Middle frontal gyrus (tissue), 1 donor: ENCODE results near the gene CNKSR1.
A peak's percentile ranks its signal among the peaks of the same experiment; 100 is the strongest.

Experiments used
- DNase-seq: peaks from one replicate; pipeline ENCODE4 v3.0.0-alpha.2; 2015; ENCODE audit warnings: low spot score; ENCODE audit errors: extremely low spot score

CNKSR1 gene, protein sequence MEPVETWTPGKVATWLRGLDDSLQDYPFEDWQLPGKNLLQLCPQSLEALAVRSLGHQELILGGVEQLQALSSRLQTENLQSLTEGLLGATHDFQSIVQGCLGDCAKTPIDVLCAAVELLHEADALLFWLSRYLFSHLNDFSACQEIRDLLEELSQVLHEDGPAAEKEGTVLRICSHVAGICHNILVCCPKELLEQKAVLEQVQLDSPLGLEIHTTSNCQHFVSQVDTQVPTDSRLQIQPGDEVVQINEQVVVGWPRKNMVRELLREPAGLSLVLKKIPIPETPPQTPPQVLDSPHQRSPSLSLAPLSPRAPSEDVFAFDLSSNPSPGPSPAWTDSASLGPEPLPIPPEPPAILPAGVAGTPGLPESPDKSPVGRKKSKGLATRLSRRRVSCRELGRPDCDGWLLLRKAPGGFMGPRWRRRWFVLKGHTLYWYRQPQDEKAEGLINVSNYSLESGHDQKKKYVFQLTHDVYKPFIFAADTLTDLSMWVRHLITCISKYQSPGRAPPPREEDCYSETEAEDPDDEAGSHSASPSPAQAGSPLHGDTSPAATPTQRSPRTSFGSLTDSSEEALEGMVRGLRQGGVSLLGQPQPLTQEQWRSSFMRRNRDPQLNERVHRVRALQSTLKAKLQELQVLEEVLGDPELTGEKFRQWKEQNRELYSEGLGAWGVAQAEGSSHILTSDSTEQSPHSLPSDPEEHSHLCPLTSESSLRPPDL

DNA sequence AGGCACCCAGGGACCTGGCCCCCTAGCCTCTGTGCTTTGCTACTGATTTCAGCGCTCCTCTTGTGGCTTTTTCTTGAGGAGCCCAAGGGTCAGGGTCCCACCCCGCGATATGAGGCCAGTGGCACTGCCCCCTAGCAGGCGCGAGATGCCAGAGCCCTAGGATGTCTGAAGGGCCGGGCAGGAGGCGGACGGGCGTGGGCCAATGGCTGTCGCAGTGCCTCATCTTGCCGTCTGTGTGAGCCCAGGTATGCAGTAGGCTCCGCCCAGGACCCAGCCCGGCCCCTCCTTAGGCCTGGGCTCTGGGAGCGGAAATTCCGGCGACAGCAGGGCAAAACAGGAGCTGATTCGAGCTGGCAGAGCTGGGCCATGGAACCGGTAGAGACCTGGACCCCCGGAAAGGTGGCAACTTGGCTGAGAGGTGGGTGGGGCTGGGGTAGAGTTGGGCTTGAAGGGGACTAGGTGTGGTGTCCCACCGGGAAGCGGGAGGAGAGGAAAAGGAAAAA lies at the start of gene CNKSR1:
CNKSR1 (plus strand) TSS at position 310 of the 503 bp plus-strand sequence; CDS start at position 367, 57 bp downstream.
- no peak for DNase-seq

DNA sequence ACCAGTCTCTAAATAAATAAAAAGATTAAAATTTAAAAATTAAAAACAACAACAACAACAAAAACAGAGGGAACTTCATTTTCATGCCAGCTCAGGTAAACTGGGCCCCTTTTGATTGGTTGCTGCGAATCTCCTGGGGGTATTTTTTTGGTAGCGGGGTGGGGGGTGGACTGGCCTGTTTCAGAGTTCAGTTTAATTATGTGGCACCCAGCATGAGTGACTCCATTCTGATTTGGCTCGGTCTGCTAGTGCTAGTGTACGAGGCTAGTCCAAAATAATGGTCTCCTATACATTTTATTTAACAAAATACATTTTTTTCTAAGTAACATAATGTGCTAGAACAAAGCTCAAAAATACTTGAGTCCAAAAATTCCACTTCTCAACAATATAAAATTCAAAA lies 47.5 kb upstream of the CNKSR1 start:
- DNase-seq, result no peak

DNA sequence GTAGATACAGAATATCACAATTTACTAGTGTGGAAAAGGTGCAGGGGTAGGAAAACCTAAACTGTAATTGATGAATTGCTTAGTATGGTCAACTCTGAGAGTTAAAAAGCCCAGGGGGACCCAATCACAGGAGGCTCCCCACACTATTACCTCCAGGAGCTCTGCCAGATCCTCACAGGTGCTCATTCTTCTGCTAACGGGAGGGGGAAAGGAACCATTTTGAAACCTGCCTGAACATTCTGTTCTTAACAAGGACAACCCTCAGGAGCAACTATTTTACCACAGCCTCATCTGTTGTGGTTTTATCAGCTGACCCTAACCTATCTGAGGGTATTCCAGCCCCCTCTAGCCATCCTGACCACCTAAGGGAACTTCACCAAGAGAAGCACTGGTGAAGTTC lies 46.6 kb upstream of the CNKSR1 start:
- no peak for DNase-seq

DNA sequence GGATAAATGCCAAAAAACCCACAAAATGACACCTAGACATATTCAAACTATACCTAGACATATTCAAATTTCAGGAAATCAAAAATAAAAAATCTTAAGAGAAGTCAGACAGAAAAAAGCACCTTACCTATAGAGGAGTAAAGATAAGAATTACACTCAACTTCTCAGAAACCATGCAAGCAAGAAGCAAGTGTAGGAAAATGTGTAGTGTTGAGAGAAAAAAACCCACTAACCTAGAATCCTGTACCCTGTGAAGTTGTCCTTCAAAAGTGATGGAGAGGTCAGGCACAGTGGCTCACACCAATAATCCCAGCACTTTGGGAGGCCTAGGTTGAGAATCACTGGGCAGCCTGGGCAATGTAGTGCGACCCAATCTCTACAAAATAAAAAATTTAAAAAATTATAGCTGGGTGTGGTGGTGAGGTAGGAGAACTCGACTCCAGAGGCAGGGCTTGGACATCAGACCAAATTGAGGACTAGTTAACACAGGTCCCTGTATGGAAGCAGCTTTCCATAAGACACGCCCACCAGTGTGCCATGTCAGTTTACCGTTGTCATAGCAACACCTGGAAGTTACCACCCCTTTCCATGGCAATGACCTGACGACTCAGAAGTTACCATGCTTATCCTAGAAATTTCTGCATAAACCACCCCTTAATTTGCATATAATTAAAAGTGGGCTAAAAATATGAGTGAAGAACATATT lies 45.0 kb upstream of the CNKSR1 start:
- no peak for DNase-seq

DNA sequence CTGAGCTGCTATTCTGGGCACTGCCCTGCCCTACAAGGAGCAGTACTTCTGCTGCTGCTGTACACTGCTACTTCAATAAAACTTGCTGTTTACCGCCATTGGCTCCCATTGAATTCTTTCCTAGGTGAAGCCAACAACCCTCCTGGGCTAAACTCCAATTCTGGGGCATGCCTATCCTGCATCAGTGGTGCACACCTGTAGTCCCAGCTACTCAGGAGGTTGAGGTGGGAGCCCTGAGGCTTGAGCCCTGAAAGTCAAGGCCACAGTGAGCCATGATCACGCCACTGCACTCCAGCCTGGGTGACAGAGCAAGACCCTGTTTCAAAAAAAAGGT lies 44.5 kb upstream of the CNKSR1 start:
- no peak for DNase-seq

DNA sequence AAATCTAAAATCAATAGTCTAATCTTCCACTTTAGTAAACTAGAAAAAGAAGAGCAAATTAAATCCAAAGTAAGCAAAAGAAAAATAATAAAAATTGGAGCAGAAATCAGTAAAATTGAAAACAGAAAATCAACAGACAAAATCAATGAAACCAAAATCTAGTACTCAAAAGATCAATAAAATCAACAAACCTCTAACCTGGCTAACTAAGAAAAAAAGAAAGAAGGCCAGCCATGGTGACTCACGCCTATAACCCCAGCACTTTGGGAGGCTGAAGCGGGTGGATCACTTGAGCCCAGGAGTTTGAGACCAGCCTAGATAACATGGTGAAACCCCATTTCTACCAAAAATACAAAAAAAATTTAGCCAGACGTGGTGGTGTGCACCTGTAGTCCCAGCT lies 42.8 kb upstream of the CNKSR1 start:
- DNase-seq, result no peak

DNA sequence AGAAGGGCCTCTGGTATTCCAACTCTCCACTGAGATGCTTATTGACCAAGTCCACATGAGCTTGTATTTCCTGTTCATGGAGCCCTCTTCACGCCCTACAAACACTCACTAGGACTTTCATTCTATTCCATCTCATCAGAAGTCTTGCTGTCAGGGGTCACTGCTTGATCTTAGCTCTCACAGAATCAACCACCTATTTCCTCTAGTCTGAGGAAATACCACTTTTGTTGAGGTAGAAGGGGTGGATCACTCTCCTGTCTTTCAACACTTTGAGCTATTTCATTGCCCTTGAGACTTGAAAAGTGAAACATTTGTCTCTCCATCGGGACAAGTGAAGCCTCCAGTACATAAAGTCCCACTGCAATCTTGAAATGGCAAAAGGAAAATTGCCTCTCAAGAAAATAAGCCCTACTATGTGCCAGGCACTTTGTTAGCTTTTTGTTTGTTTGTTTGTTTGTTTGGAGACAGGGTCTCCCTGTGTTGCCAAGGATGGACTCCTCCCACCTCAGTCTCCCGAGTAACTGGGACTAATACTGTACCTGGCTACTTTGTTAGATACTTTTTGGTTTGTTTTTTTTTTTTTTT lies 38.2 kb upstream of the CNKSR1 start:
- DNase-seq, result no peak

DNA sequence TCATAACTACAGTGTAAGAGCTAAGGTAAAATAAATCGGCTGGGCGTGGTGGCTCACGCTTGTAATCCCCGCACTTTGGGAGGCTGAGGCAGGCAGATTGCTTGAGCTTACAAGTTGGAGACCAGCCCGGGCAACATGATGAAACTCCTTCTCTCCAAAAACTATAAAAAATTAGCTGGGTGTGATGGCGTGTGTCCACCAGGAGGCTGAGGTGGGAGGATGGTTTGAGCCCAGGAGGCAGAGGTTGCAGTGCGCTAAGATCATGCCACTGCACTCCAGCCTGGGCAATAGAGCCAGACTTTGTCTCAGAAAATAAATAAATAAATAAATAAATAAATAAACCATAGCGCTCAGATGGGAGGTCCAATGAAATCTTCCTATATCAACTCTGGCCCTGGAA lies 35.1 kb upstream of the CNKSR1 start:
- DNase-seq, result no peak

DNA sequence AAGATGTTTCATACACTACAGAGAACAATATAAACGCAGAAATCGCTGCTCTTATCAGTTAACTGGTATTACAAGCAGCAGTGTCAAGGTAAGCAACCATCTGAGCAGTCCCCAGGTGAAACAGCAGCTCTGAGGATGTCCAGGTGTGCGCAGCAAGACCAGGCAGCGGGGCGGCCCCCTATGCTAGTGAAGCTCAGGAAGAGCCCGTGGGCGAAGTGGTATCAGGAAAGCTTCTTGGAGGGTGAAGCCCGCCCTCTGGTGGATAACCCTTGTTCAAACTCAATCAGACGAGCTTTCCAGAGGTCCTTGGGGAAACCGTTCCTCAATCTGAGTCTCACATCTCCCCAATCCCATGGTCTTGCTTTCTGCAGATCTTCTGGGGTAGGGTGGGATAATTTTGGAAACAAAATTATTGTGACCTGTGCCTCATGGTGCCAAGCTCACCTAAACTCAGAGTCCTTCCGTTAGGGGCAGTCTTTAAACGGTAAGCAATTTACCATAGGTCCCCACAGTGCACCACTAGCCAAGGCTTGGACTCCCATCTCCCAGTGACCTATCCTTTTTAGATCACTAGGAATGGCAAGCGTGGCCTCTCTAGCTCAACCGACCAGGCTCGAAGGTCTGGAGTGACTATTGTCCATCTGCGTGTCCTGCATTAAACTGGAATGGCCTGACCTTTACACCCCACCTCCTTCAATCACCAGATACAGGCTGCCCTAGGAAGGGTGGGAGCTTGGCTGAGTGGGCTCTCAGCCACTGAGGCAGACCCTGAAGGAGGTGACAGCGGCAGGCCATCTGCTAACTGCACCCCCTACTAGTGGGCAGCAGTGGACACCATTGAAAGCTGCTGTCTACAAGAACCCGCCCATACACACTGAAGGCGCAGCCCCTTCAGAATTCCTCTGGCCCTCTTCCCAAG lies 32.0 kb upstream of the CNKSR1 start:
- peak; percentile 67 for DNase-seq

DNA sequence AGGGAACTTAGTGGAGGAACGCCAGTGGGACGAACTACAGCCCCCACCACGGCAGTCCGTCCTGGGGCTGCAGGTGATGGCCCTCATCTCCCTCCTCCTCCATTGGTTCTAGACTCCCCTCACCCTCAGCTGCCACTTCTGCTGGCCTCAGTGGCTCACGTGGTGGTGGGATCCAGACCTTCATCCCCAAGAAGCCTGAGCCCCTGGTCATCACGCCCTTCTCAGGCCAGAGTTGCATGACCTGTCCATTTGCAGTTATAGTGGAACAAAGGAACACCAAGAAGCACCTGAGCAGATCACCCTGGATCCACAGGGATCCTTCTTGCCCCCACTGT lies 31.4 kb upstream of the CNKSR1 start:
- no peak for DNase-seq

DNA sequence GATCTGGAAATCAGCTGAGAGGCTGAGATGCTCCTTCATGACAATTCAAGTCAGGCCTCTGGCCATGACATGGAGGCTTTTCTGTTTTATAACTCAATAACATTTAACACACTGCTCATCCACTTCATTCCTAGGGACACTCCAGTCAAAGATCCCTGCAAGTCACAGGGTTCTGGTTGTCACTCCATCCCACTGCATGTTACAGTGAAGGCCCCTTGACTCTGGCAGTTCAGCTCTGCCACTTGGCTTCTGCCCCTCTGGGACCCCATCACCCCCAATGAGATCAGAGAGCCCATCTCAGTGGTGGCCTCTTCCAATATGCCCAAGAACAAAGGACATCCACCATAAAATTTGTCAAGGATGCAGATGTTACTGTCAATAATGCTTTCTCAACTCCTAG lies 28.4 kb upstream of the CNKSR1 start:
- DNase-seq, result no peak

DNA sequence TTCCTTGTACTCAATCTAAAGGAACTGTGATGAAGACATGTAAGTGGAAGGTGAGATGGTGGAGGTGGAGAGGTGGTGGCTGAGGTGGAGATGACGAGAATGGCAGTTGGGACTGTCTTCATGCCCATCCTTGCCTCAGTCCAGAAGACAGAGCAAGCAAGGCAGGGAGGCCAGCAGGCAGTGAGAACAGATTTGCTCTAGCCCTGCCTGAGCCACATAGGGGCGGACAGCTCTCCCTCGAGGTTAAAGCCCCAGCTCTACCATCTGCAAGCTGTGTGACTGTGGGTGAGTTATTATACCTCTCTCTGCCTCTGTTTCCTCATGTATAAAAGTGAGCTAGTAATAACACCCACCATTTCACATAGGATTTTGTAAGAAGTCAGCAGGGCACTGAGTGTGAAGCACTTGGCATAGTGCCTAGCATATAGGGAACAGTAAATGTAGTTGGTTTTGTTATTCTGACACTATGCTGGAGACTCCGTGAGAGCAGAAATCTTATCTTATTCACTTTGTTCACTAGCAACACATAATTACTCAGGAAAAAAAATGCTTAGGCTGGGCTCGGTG lies 23.2 kb upstream of the CNKSR1 start:
- no peak for DNase-seq

DNA sequence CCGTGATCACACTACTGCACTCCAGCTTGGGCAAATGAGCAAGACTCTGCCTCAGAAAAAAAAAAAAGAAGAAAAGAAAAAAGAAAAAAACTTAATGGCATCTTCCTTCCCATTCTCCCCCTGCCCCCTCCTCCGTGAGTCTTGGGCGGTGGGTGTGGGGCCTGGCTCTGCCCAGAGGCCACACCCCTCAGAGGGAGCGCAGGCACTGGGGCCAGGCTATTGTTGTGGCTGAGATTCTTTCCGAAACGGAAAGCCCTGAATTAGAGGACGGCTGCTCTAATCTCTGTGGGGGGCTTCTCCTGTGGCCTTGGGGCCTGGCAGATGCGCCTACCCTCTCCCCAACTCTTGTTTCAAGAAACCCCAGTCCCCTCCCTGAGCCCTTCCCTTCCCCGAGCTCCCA lies 22.5 kb upstream of the CNKSR1 start:
- DNase-seq, result no peak

DNA sequence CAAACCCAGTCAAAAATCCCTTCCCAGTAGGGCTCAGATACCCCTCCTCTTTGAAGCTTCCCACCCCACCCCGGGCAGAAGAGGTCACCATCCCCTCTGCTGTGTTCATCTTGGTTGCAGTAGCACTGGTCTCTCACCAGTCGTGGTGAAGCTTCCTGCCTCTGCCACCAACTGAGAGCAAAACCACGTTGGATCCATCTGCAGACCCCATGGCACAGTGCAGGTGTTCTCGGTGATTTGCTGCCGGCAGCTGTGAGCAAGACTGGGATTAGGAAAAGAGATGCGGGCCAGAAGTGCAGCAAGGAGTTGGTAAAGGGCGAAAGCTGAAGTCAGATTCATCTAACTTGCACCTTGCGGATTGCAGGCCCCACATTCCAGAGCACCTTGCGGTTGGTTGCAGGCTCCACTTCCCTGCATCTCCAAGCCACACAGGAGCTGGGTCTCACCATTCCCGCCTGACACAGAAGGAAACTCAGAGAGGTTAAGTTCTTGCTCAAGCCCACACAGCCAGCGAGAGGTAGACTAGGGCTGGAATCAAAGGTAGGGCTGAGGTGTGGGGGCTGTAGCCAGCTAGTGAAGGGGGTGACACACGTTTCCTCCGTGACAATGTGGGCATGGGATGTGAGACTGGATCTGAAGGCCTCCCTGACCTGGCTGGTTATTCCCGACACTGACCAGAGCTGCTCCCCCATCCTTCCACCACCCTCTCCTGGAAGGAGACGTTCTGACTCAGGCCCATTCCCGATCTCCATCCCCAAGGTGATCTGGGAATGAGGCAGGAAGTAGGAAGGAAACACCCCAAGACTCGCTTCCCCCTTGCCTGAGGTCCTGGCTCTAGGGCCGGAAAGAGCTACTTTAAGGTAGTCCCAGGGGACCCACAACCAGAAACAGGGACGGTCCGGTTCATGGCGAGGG lies 21.7 kb upstream of the CNKSR1 start:
- DNase-seq, result no peak

DNA sequence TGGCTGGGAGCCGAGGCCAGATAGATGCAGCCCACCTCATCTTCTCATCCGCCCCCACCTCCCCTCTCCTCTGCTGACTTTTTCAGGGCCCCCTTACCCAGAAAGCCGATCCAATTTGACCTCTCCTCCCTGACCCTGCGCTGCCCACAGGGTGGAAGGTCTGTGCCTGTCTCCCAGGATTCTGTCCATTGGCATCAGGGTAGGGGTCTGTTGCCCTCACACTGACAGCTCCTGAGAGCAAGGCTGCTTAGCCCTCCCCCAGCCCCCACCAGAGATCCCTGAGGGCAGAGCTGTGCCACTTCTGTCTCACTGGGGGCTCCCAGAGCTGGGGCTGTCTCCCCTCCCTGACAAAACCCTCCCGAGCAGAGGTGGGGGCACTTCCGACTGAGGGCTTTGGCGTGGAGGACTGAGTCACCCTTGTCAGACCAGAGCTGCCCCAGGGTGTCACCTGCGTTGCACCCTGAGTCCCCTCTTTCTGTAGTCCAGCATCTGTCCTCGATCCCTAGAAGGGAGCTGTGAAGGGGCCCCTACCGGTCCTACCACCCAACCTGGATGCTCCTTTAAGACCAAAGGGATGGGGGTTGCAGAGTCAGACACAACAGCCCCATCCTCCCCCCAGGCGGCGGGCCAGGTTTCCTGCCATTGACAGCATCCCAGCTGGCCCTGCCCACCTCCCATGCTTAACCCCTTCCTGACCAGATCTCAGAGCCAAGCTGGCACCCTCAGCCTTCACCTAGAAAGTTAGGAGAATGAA lies 20.8 kb upstream of the CNKSR1 start:
- DNase-seq, result no peak

DNA sequence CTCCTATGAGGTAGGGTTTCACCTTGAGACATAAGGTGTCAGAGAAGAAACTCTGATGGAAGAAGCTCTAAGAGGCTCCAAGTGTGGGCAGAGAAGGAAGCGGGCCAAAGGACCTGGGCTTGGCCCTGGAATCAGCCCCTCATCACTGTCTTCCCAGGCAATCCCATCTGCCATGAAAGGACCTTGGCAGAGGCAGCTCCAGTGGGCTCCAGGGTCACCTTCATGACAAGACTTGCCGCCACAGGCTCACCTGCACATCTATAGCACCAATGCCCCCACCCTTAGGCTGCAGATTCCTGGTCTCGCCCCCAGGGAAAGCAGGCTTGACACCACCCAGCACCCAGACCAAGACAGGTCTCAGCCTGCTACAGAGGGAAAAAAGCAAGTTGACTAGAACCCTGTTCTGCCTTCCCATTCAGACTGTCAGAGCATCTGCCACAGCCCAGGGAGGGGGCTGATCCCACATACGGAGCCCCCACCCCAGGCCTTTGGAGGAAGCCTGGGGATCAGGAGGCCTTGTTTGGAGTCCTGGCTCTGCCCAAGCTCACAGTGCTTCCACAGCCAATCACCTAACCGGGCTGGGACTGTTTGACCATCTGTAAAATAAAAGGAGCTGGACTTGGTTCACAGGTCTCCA lies 18.9 kb upstream of the CNKSR1 start:
- DNase-seq, result no peak

DNA sequence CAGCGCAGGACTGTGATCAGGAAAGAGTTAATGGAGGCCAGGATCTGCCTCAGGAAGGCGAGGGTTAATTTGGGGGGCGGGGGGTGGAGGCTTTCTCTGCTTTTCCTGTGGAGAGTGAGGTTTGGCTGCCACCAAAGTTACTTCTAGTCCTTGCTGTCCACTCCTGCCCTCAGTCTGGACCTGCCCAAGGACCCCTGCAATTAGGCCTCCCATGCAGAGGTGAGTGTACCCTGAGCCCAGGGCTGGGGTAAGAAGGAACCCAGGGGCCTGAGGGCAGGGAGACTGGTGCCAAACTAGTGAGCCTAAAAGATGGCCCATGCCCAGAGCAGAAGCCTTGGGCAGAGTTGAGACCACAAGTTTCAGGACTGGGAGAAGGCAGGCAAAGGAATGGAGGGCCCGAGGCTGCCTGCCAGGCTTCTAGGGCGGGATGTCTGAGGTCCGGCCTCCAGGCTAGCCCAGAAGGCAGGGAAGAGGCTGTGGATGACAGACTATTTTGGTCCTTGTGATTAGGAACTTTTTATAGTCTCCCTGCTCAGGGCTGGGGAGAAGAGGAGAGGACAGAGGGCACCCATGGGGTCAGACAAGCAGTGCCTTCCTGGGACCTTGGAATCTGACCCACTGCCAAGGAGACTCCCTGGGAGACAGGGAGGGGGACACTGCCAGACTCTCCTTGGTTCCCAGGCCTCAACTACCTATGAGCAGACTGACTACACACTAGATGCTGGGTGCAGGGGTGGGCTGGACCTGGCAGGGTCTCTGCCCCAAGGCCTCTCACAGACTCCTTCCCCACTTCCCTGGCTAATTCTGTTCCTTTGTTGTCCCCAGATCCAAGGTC lies 18.2 kb upstream of the CNKSR1 start, which contains the start of gene FAM110D:
FAM110D (plus strand) TSS at position 172 of the 835 bp plus-strand sequence. CDS start 2,213 bp downstream, outside the sequence.
- no peak for DNase-seq
